ENCODE results near the gene CNPY3. TPM values are rescaled to one million over a fixed set of nuclear protein-coding genes. Genes with fewer than 3 reads are reported as not detected.

CNPY3 gene
- total and polyA plus RNA-seq, 2 of the 13 experiments (the other 11 are each of a cell fraction or from before 2014, with no cell fraction given): 42.3 to 60.2 TPM

GRCh38 chr6:42978487-42978838 lies 49.2 kb downstream of the CNPY3 start (continued):
- TF ChIP-seq DRAP1 (CRISPR knock-in tag; IDR thresholded peaks at IDR 0.05) (no peak), ZNF691 (CRISPR knock-in tag; IDR thresholded peaks at IDR 0.05; ENCODE audit: borderline replicate concordance, low read depth) (0 out of 2 replicates have a peak, but pooled peaks have one; percentile 73), TOPORS (CRISPR knock-in tag; IDR thresholded peaks at IDR 0.05) (no peak), HNF1A (IDR thresholded peaks at IDR 0.05; ENCODE audit: low read depth) (no peak), HNF1A (CRISPR knock-in tag; IDR thresholded peaks at IDR 0.05; ENCODE audit: borderline replicate concordance) (no peak; the same call in 1 of the 2 replicates), KLF12 (CRISPR knock-in tag; IDR thresholded peaks at IDR 0.05; ENCODE audit: borderline replicate concordance) (peak; percentile 58; the same call in 1 of the 2 replicates), ZNF737 (CRISPR knock-in tag; IDR thresholded peaks at IDR 0.05; ENCODE audit: borderline replicate concordance) (0 out of 2 replicates have a peak, but pooled peaks have one; percentile 72), ATM (IDR thresholded peaks at IDR 0.05; ENCODE audit: borderline replicate concordance) (no peak), ZNF431 (CRISPR knock-in tag; IDR thresholded peaks at IDR 0.05; ENCODE audit: borderline replicate concordance, low read depth) (no peak), ZNF264 (CRISPR knock-in tag; IDR thresholded peaks at IDR 0.05) (peak; percentile 22; the same call in 1 of the 2 replicates), PITX1 (CRISPR knock-in tag; IDR thresholded peaks at IDR 0.05) (peak; percentile 14; the same call in 1 of the 2 replicates), ZNF468 (CRISPR knock-in tag; IDR thresholded peaks at IDR 0.05) (no peak)
- TF ChIP-seq, protein P1, sequence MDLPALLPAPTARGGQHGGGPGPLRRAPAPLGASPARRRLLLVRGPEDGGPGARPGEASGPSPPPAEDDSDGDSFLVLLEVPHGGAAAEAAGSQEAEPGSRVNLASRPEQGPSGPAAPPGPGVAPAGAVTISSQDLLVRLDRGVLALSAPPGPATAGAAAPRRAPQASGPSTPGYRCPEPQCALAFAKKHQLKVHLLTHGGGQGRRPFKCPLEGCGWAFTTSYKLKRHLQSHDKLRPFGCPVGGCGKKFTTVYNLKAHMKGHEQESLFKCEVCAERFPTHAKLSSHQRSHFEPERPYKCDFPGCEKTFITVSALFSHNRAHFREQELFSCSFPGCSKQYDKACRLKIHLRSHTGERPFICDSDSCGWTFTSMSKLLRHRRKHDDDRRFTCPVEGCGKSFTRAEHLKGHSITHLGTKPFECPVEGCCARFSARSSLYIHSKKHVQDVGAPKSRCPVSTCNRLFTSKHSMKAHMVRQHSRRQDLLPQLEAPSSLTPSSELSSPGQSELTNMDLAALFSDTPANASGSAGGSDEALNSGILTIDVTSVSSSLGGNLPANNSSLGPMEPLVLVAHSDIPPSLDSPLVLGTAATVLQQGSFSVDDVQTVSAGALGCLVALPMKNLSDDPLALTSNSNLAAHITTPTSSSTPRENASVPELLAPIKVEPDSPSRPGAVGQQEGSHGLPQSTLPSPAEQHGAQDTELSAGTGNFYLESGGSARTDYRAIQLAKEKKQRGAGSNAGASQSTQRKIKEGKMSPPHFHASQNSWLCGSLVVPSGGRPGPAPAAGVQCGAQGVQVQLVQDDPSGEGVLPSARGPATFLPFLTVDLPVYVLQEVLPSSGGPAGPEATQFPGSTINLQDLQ (CRISPR knock-in tag; IDR thresholded peaks at IDR 0.05): no peak
- TF ChIP-seq, protein P2, sequence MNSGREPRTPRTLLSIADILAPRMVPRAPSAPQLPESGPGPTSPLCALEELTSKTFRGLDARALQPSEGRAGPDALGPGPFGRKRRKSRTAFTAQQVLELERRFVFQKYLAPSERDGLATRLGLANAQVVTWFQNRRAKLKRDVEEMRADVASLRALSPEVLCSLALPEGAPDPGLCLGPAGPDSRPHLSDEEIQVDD (CRISPR knock-in tag; IDR thresholded peaks at IDR 0.05; ENCODE audit: borderline replicate concordance): peak; percentile 36; the same call in 1 of the 2 replicates
- TF ChIP-seq, protein P3, sequence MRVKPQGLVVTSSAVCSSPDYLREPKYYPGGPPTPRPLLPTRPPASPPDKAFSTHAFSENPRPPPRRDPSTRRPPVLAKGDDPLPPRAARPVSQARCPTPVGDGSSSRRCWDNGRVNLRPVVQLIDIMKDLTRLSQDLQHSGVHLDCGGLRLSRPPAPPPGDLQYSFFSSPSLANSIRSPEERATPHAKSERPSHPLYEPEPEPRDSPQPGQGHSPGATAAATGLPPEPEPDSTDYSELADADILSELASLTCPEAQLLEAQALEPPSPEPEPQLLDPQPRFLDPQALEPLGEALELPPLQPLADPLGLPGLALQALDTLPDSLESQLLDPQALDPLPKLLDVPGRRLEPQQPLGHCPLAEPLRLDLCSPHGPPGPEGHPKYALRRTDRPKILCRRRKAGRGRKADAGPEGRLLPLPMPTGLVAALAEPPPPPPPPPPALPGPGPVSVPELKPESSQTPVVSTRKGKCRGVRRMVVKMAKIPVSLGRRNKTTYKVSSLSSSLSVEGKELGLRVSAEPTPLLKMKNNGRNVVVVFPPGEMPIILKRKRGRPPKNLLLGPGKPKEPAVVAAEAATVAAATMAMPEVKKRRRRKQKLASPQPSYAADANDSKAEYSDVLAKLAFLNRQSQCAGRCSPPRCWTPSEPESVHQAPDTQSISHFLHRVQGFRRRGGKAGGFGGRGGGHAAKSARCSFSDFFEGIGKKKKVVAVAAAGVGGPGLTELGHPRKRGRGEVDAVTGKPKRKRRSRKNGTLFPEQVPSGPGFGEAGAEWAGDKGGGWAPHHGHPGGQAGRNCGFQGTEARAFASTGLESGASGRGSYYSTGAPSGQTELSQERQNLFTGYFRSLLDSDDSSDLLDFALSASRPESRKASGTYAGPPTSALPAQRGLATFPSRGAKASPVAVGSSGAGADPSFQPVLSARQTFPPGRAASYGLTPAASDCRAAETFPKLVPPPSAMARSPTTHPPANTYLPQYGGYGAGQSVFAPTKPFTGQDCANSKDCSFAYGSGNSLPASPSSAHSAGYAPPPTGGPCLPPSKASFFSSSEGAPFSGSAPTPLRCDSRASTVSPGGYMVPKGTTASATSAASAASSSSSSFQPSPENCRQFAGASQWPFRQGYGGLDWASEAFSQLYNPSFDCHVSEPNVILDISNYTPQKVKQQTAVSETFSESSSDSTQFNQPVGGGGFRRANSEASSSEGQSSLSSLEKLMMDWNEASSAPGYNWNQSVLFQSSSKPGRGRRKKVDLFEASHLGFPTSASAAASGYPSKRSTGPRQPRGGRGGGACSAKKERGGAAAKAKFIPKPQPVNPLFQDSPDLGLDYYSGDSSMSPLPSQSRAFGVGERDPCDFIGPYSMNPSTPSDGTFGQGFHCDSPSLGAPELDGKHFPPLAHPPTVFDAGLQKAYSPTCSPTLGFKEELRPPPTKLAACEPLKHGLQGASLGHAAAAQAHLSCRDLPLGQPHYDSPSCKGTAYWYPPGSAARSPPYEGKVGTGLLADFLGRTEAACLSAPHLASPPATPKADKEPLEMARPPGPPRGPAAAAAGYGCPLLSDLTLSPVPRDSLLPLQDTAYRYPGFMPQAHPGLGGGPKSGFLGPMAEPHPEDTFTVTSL (CRISPR knock-in tag; IDR thresholded peaks at IDR 0.05; ENCODE audit: borderline replicate concordance): no peak
